Renal pelvis (tissue), 4 donors: ENCODE measurements around the gene STUB1. TPM values are rescaled to one million over a fixed set of nuclear protein-coding genes. Genes with fewer than 3 reads are reported as not detected.
A peak's percentile ranks its signal among the peaks of the same experiment; 100 is the strongest.

ENCODE experiments used
- DNase-seq: peaks from one replicate; pipeline ENCODE4 v3.0.0-alpha.2; 2013
- polyA plus RNA-seq, 3 donors: library from polyadenylated mRNA; unstranded; fragments of 120-200 nt; gene quantifications; one replicate each; pipeline ENCODE4 v1.2.1, GENCODE V29; 2013; ENCODE audit not compliant: insufficient read length in 3 of 3

The STUB1 gene
- polyA plus RNA-seq, 3 donors, result 109 to 133 (median 128) TPM

DNA sequence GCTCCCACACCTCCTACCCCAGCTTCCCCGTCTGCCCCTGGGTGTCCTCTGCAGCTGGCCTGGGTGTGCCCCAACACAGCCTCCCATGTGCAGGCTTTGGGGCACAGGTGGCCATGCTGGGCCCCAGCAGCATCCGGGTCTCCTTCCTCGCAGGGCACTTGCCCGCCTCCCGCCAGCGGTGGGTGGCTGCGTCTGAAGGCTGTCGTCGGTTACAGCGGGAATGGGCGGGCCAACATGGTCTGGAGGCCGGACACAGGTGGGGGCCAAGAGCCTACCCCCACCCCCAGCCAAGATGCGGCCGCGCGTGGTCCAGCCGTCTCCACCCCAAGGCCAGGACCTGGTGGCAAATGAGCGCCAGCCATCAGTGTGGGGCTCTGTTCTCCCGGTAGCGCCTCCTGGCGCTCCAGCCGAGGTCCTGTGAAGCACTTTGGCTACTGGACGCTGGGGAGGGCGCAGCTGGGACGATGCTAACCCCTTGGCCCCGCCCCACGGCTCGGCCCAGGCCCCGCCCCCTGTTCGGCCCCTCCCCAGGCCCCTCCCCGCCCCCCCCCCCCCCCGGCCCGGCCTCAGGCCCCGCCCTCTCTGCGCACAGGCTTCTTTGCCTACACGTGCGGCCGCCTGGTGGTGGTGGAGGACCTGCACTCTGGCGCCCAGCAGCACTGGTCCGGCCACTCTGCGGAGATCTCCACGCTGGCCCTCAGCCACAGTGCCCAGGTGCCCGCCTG lies 19.6 kb upstream of the STUB1 start:
- peak; percentile 67 for DNase-seq

- DNase-seq, result no peak
Observed at GRCh38 chr16:661184-661821, 18.9 kb upstream of the STUB1 start.

- DNase-seq, result no peak
Observed at GRCh38 chr16:662095-662494, 18.1 kb upstream of the STUB1 start.

GRCh38 chr16:662597-662996 lies 17.6 kb upstream of the STUB1 start:
- DNase-seq, result no peak

DNA sequence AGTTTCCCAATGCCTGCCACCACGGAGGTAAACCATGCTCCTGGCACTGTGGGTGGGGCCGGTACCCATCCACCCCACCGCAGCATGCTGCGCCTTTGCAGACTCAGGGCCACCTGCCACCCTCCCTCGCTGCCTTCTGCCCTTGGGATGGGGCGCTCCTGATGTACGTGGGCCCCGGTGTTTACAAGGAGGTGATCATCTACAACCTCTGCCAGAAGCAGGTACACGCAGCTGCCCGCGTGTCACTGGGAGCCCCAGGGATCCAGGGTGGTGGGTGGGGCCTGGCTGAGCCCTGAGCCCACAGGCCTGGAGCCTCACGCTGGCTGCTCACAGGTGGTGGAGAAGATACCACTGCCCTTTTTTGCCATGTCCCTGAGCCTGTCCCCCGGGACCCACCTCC lies 13.6 kb upstream of the STUB1 start:
- DNase-seq, result no peak

DNA sequence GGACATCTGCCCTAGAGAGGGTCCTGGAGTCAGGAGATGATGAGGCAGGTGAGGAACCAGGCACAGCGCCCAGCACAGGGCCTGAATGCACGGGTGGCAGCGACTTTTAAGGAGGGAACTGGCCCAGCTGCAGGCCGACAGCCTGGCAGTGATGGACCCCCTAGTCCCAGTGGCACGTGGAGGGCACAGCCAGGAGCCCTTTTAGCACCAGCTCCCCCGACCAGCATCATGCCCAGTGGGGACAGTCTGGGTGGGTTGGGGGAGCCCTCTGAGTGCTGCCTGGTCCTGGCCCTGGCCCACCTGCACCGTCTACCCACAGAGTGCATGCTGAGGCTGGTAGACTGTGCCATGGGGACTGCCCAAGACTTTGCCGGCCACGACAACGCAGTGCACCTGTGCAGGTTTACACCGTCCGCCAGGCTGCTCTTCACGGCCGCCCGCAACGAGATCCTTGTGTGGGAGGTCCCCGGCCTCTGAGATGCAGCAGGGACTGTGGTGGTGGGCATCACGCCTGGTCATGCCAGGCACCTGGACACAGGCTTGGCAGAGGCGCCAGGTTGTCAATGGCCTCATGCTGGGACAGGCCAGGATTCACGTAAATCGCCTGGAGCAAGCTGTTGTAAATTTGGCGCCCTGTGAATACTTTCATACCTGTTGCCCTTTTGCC lies 13.0 kb upstream of the STUB1 start:
- no peak for DNase-seq

- DNase-seq, result peak; percentile 92
Observed at GRCh38 chr16:667780-668518, 12.3 kb upstream of the STUB1 start, which contains the start of gene RHOT2. Gene RHOT2, plus strand, starts transcription at chr16:668132. Its CDS starts 68 bp downstream, at chr16:668200.

- DNase-seq, result no peak
Observed at GRCh38 chr16:668519-669171, 11.6 kb upstream of the STUB1 start.

DNA sequence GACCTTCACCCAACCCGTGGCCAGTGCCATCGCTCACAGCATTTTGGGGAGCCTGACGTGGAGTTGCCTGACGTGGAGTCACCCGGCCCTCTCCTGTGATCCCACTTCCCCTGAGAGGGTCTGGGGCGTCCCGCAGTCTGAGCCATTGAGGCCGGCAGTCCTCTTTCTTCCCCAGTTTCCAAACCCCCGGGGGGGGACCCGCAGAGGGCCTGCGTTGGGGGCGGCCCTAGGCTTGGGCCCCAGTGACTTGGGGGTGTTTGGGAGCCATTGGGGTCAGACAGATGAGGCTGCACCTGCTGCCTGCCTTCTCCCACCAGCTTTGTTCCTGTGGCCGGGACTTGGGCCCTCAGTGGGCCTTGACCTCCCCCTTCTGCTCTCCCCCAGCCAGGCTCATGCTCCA lies 10.5 kb upstream of the STUB1 start:
- no peak for DNase-seq

GRCh38 chr16:670485-671352 lies 9.5 kb upstream of the STUB1 start:
- DNase-seq, result no peak

DNA sequence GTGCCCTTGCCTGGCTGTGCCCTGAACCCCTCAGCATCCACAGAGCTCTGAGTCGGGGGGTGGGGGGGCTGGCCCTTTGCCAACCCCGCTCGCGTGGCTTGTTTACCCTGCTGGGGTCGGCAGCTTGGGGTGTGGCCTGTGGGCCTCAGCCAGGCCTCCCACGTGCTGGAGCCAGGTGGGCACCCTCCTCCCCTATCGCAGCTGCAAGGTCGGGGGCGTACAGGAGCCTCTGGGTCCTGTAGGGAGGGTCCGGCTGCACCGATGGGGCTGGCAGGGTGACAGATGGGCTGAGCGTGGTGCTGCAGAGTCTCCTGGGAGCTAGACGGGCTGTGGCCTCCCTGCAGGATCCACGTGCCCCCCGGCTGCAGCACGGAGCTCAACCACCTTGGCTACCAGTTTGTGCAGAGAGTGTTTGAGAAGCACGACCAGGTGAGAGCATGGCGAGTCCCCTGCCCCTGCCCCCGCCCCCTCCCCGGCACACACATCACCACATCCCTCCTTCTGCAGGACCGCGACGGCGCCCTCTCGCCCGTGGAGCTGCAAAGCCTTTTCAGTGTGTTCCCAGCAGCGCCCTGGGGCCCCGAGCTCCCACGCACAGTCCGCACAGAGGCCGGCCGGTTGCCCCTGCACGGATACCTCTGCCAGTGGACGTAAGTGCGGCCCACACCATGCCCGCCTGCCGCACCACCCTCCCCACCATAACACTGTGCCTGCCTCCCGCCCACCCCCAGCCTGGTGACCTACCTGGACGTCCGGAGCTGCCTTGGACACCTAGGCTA lies 8.7 kb upstream of the STUB1 start:
- DNase-seq, result no peak

- no peak for DNase-seq
Observed at GRCh38 chr16:672371-672770, 7.8 kb upstream of the STUB1 start.

GRCh38 chr16:672851-673250 lies 7.4 kb upstream of the STUB1 start:
- DNase-seq, result no peak

DNA sequence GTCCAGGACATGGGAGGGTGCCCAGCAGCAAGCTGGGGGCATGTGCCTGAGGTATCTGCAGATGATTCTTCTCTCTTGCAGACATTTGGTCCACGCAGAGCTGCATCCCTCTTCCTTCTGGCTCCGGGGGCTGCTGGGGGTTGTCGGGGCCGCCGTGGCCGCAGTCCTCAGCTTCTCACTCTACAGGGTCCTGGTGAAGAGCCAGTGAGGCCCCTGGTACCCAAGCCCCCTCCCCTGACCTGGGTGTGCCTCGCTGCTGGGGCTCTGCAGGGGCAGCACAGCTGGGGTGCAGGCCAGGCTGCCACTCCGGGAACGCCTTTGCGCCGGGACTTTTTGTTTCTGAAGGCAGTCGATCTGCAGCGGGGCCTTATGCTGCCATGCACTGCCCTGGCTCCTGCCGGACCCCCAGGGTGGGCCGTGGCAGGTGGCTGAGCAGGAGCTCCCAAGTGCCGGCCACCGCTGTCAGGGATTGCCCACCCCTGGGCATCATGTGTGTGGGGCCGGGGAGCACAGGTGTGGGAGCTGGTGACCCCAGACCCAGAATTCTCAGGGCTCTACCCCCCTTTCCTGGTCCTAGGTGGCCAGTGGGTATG lies 6.7 kb upstream of the STUB1 start:
- no peak for DNase-seq

- DNase-seq, result no peak
Observed at GRCh38 chr16:674214-674881, 5.9 kb upstream of the STUB1 start.

DNA sequence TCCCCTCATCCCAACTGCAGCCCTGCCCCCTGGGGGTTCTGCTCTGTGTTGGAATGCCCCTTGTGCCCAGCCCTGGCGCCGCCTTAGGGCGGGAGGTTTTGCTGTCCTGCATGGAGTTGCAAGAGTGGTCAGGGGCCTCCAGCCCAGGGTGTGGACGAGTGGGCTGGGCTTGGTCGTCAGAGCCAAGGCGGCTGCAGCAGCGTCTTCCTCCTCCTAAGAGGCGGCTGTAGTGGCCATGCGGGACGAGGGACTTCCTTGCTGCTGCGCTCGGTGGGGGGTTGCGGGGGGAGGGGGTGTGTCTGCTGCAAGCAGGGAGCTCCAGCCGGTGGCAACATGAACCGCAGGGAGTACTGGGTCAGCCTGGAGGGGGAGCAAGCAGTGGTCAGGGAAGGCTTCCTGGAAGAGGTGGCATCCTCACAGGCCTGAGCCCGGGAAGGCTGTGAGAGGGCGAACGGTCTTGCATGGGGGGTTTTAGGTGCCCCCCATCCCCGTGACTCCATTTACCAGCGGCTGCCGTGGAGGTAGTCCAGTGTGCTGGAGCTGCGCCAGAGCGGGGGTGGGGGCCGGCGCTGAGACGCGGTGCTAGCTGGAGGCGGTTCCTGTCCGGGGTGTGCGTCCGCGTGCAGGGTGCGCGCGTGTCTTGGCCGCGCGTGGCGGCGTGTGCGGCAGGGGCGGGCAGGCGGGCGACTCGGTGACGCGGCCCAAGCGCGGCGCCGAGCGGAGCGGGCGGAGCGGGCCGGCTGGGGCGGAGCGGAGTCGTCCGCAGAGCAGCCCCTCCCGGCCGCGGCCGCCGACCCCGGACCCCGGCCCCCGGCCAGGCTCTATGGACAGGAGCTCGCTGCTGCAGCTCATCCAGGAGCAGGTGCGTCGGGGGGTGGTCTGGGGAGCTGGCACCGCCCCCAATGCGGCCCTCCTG lies 5.0 kb upstream of the STUB1 start, which contains the start of gene RHBDL1:
Gene RHBDL1, plus strand, starts transcription at position 704 of the 916 bp plus-strand sequence. Its CDS starts 120 bp downstream, at position 824.
- DNase-seq, result no peak

DNA sequence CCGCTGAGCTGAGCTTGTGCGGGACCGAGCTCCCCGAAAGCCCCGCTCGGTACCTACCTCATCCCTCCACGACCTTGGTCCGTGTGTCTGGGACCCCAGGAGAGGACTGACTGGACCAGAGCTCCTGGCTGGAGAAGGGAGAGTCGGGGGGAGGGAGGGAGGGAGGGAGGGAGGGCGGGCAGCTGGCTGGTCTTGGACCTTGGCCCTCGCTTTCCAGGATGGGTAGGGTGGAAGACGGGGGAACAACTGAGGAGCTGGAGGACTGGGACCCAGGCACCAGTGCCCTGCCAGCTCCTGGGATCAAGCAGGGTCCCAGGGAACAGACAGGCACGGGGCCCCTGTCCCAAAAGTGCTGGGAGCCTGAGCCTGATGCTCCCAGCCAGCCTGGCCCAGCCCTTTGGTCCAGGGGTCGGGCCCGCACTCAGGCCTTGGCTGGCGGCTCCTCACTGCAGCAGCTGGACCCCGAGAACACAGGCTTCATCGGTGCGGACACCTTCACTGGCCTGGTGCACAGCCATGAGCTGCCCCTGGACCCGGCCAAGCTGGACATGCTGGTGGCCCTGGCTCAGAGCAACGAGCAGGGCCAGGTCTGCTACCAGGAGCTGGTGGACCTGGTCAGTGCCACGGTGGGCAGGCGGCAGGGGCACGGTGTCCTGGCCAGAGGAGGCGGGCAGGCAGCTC lies 4.2 kb upstream of the STUB1 start:
- no peak for DNase-seq
